Hematopoietic multipotent progenitor cell (in vitro differentiated cells): ENCODE data around the gene KRTAP25-1. TPM values are rescaled to one million over a fixed set of nuclear protein-coding genes. Genes with fewer than 3 reads are reported as not detected.

Experiments
- DNase-seq, 3 donors: peaks; one replicate each; pipeline ENCODE4 v3.0.0-alpha.2; 2011 to 2015; ENCODE audit warnings: low read depth in 2 of 3, low spot score in 2 of 3
- total RNA-seq: library from RNA; depleted of rRNA; stranded (reverse); fragments of >200 nt; gene quantifications from one replicate; pipeline ENCODE4 v1.2.3, GENCODE V29; 2012

Gene KRTAP25-1
- total RNA-seq, 1 donor: not detected

- DNase-seq: no peak
These were observed 37.5 kb downstream of the KRTAP25-1 start for GRCh38 chr21:30251781-30252180.

GRCh38 chr21:30249936-30250335 is 39.4 kb downstream of the KRTAP25-1 start:
- no peak for DNase-seq

GRCh38 chr21:30248844-30249243 is 40.5 kb downstream of the KRTAP25-1 start:
- no peak for DNase-seq

- no peak for DNase-seq
These were observed 44.3 kb downstream of the KRTAP25-1 start for GRCh38 chr21:30245061-30245460.

GRCh38 chr21:30243691-30244090 is 45.6 kb downstream of the KRTAP25-1 start:
- DNase-seq: no peak

- DNase-seq: no peak
These were observed 48.7 kb downstream of the KRTAP25-1 start for GRCh38 chr21:30240661-30241060.

Other genes starting within 250 kb of the KRTAP25-1 start
- not detected for gene CLDN17, start 122.7 kb downstream of the KRTAP25-1 start, total RNA-seq
- gene CLDN8, start 73.4 kb downstream of the KRTAP25-1 start, total RNA-seq: not detected
- gene KRTAP24-1, start 6.6 kb downstream of the KRTAP25-1 start, total RNA-seq: not detected
- gene KRTAP26-1, start 30.8 kb upstream of the KRTAP25-1 start, total RNA-seq: not detected
- not detected for gene KRTAP27-1, start 48.2 kb upstream of the KRTAP25-1 start, total RNA-seq
- gene KRTAP23-1, start 59.1 kb upstream of the KRTAP25-1 start, total RNA-seq: not detected
- not detected for gene KRTAP13-2, start 82.8 kb upstream of the KRTAP25-1 start, total RNA-seq
- gene KRTAP13-1, start 106.5 kb upstream of the KRTAP25-1 start, total RNA-seq: 0.27 TPM
- not detected for gene KRTAP13-3, start 136.4 kb upstream of the KRTAP25-1 start, total RNA-seq
- not detected for gene KRTAP13-4, start 140.7 kb upstream of the KRTAP25-1 start, total RNA-seq
- not detected for gene KRTAP15-1, start 150.8 kb upstream of the KRTAP25-1 start, total RNA-seq
- not detected for gene KRTAP19-1, start 190.9 kb upstream of the KRTAP25-1 start, total RNA-seq
- not detected for gene KRTAP19-2, start 197.9 kb upstream of the KRTAP25-1 start, total RNA-seq
- gene KRTAP19-3, start 202.5 kb upstream of the KRTAP25-1 start, total RNA-seq: not detected
- gene KRTAP19-4, start 207.7 kb upstream of the KRTAP25-1 start, total RNA-seq: not detected
- gene KRTAP19-5, start 212.6 kb upstream of the KRTAP25-1 start, total RNA-seq: not detected